ENCODE data around the gene CFAP46. TPM values are rescaled to one million over a fixed set of nuclear protein-coding genes. Genes with fewer than 3 reads are reported as not detected.
A peak's percentile ranks its signal among the peaks of the same experiment; 100 is the strongest.
"Not testable (repeated sequence)": the region's sequence is repeated elsewhere in the genome, so short reads cannot be mapped to it uniquely, and the experiment has no call there.

Gene CFAP46
- total and polyA plus RNA-seq, 2 donors from 2014 or later = 3.8 to 8.3 TPM

- no peaks in the 10 kb centered on the region for H3K36me3 ChIP-seq (ENCODE audit: control insufficient read depth in 2 of 3, insufficient read depth in 3 of 3, low read length in 3 of 3)
- peaks cover 0 to 2% (median 0%) of the 10 kb centered on the region in 3 donors for H3K4me1 ChIP-seq (ENCODE audit: control insufficient read depth in 2 of 3, insufficient read depth in 2 of 3, low read depth in 1 of 3, low read length in 3 of 3)
- H3K4me3 ChIP-seq (ENCODE audit: low read length in 3 of 3) = no peak overlapping the region
- intact Hi-C loops (cut with DNase I) = no loop called here
- DNase-seq = peak in 2 of 5 donors; percentile 24 to 48
- H3K27me3 ChIP-seq (ENCODE audit: control insufficient read depth, insufficient read depth, low read length) = no peaks in the 10 kb centered on the region
- H3K27ac ChIP-seq (ENCODE audit: low read depth in 2 of 2, low read length in 2 of 2) = no peak overlapping the region
- H3K9me3 ChIP-seq (ENCODE audit: control insufficient read depth in 2 of 3, insufficient read depth in 1 of 3, low read length in 3 of 3) = peaks cover 0 to 11% (median 2%) of the 10 kb centered on the region in 3 donors
- no peak overlapping the region for H3K9ac ChIP-seq (ENCODE audit: low read length in 3 of 3)
- no peak for TF ChIP-seq CTCF (IDR thresholded peaks at IDR 0.05; ENCODE audit: borderline replicate concordance, extremely low read depth, insufficient read depth)
- FAIRE-seq = no peak
Measured at GRCh38 chr10:132845041-132845551, 97.3 kb downstream of the CFAP46 start.

DNA sequence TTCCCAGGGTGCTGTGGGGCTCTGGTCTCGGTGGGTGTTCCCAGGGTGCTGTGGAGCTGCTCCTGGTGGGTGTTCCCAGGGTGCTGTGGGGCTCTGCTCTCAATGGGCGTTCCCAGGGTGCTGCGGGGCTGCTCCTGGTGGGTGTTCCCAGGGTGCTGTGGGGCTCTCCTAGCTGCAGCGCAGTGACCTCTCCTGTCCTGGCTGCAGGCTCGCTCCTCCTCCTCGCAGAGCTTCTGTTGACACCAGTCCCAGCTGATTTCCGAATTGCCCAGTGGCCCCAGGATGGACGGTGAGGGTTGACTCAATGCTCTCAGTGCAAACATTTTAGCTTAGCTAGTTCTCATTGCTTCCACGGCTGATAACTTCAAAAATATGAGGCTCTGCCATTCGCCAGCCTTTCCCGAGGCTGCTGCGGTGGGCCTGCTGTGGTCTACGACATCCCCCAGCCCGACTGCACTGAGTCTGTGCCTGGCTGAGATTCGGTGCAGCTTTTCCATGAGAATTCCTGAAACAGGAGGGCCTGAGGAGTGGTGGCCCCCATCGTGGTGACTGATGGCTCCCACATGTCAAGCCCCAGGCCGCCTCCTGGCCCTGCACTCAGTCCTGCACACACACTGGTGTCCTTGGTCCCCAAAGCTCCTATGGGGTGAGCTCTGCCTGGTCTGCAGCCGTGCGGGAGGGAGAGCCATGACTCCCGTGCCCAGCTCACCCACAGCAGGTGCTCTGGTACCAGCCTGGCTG is 98.1 kb downstream of the CFAP46 start:
- peak in 1 of 5 donors; percentile 66 for DNase-seq
- no peaks in the 10 kb centered on the region for H3K27me3 ChIP-seq (ENCODE audit: control insufficient read depth, insufficient read depth, low read length)
- H3K36me3 ChIP-seq (ENCODE audit: control insufficient read depth in 2 of 3, insufficient read depth in 3 of 3, low read length in 3 of 3) = no peaks in the 10 kb centered on the region
- peaks cover 0 to 11% (median 2%) of the 10 kb centered on the region in 3 donors for H3K9me3 ChIP-seq (ENCODE audit: control insufficient read depth in 2 of 3, insufficient read depth in 1 of 3, low read length in 3 of 3)
- no peak overlapping the region for H3K27ac ChIP-seq (ENCODE audit: low read depth in 2 of 2, low read length in 2 of 2)
- TF ChIP-seq CTCF (IDR thresholded peaks at IDR 0.05; ENCODE audit: borderline replicate concordance, extremely low read depth, insufficient read depth) = no peak
- no peak overlapping the region for H3K4me3 ChIP-seq (ENCODE audit: low read length in 3 of 3)
- no peak overlapping the region for H3K9ac ChIP-seq (ENCODE audit: low read length in 3 of 3)
- intact Hi-C loops (cut with DNase I) = no loop called here
- peaks cover 0 to 2% (median 0%) of the 10 kb centered on the region in 3 donors for H3K4me1 ChIP-seq (ENCODE audit: control insufficient read depth in 2 of 3, insufficient read depth in 2 of 3, low read depth in 1 of 3, low read length in 3 of 3)
- FAIRE-seq = no peak

- intact Hi-C loops (cut with DNase I); H3K27me3 ChIP-seq (ENCODE audit: control insufficient read depth, insufficient read depth, low read length); H3K36me3 ChIP-seq (ENCODE audit: control insufficient read depth in 2 of 3, insufficient read depth in 3 of 3, low read length in 3 of 3); H3K4me3 ChIP-seq (ENCODE audit: low read length in 3 of 3); FAIRE-seq; H3K9ac ChIP-seq (ENCODE audit: low read length in 3 of 3); H3K4me1 ChIP-seq (ENCODE audit: control insufficient read depth in 2 of 3, insufficient read depth in 2 of 3, low read depth in 1 of 3, low read length in 3 of 3); H3K27ac ChIP-seq (ENCODE audit: low read depth in 2 of 2, low read length in 2 of 2): not testable (repeated sequence)
- H3K9me3 ChIP-seq (ENCODE audit: control insufficient read depth in 2 of 3, insufficient read depth in 1 of 3, low read length in 3 of 3) = peaks cover 0 to 11% (median 2%) of the 10 kb centered on the region in 3 donors
- DNase-seq = peak in 1 of 5 donors; percentile 43
Measured at GRCh38 chr10:132843276-132843675, 99.1 kb downstream of the CFAP46 start.

- intact Hi-C loops (cut with DNase I) = no loop called here
- no peak for TF ChIP-seq CTCF (IDR thresholded peaks at IDR 0.05; ENCODE audit: borderline replicate concordance, extremely low read depth, insufficient read depth)
- no peak for DNase-seq
Measured at GRCh38 chr10:132842397-132842796, 100.0 kb downstream of the CFAP46 start.

More at GRCh38 chr10:132842397-132842796, 100.0 kb downstream of the CFAP46 start:
- Histone ChIP-seq H3K27me3 (ENCODE audit: control insufficient read depth, insufficient read depth, low read length) (no peaks in the 10 kb centered on the region), H3K9ac (ENCODE audit: low read length in 3 of 3) (no peak overlapping the region), H3K4me1 (ENCODE audit: control insufficient read depth in 2 of 3, insufficient read depth in 2 of 3, low read depth in 1 of 3, low read length in 3 of 3) (peaks cover 0 to under 1% (median 0%) of the 10 kb centered on the region in 3 donors), H3K27ac (ENCODE audit: low read depth in 2 of 2, low read length in 2 of 2) (no peak overlapping the region), H3K9me3 (ENCODE audit: control insufficient read depth in 2 of 3, insufficient read depth in 1 of 3, low read length in 3 of 3) (peaks cover 0 to 11% (median 2%) of the 10 kb centered on the region in 3 donors), H3K4me3 (ENCODE audit: low read length in 3 of 3) (no peak overlapping the region), H3K36me3 (ENCODE audit: control insufficient read depth in 2 of 3, insufficient read depth in 3 of 3, low read length in 3 of 3) (no peaks in the 10 kb centered on the region)
- no peak for FAIRE-seq
